ENCODE measurements around the gene PSMC4.

The PSMC4 gene

DNA sequence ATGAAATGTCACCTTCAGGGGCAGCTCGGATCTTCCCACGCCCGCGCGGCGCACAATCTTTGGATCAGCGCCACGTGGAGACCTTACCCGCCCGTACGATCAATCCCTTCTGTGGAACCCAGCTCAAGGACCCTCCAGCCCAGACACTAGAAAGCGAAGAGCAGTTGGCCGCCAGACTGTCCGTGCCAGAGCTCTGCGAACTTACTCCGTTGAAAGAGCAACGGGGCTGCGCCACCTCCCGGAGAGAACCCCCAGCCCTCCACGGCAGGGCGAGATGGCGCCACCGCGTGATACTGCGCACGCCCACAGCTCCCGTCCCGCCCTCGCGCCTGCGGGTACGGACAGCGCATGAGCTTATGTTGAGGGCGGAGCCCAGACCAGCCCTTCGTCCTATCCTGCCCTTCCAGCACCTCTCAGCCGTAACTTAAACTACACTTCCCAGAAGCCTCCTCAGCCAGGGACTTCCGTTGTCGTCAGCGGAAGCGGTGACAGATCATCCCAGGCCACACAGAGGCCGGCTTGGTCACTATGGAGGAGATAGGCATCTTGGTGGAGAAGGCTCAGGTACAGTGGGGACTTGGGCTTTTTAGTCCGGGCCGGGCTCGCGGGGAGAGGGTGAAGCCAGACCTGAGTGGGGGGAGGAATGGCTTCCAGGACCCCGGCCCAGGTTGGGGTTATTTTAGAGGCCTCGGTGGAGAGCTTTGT is at the start of gene PSMC4:
Gene PSMC4 (plus strand): TSS at position 491 of the 705 bp plus-strand sequence. CDS start 38 bp downstream, at position 529.
- DNase-seq (ENCODE audit: low read depth) = peak; percentile 98

DNA sequence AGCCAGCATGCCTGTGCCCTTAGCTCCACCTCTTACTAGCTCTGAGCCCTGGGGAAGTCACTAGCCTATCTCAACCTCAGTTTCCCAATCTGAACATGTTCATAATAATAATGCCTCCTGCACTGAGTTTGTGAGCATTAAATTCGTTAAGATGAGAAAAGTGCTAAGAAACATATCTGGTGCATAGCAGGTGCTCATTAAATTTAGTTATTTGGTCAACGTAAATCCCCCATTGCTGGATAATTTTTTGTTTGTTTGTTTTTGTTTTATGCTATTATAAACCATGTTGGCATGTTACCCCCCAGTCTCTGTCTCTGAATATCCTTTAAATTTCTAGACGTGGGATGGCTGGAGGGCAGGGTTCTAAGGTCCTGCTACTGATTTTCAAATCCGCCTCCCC is 47.1 kb upstream of the PSMC4 start:
- no peak for DNase-seq (ENCODE audit: low read depth)

DNA sequence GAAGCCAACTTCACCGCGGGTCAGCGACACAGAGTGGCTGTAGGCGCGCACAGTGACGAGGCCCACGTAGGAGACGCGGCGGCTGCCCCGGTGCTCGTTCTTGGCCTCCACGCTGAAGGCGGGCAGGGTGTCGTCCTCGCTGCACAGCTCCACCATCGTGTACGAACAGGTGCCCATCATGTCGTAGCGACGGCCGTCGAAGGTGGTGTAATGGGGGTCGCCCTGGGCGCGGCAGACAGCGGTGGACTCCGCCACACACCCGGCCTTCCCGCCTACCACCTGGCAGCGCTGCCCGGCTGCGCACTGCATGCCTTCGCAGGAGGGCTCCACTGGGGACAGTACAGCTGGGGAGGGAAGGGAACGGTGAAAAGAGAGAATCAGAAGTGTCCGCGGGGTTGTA is 46.6 kb upstream of the PSMC4 start:
- no peak for DNase-seq (ENCODE audit: low read depth)

DNA sequence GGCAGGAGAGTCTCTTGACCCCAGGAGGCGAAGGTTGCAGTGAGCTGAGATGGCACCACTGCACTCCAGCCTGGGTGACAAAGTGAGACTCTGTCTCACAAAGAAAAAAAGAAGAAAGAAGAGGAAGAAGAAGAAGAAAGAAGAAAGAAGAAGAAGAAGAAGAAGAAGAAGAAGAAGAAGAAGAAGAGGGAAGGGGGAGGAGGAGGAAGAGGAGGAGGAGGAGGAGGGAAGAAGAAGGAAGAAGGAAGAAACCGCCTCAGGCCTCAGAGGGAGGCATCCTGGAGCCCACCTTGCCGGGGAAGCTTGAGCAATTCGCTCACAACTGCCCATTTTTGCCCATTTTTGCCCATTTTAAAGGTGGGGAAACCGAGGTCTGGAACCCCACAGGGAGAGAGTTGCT is 46.0 kb upstream of the PSMC4 start:
- no peak for DNase-seq (ENCODE audit: low read depth)

DNA sequence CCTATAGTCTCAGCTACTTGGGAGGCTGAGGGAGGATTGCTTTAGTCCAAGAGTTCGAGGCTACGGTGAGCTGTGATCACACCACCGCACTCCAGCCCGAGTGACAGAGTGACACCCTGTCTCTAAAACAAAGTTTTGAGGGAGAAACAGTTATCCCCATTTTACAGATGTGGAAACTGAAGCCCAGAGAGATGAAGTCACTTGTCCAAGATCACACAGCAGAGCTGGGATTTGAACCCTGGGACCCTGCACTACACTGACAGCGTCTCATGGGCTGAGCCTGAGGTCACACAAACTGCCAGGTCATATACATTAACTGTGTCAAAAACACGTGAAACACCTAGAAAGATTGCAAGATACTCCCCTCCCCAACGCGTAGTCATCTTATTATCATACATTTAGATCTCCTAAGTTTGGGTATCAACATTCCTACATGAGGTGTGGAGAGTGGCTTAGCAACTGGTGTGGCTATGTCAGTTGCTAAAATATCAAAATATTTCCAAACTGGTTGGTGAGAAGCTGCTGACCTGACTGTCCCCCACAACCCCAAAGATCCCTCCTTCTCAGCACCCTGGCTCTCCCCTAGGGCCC is 44.7 kb upstream of the PSMC4 start:
- no peak for DNase-seq (ENCODE audit: low read depth)

DNA sequence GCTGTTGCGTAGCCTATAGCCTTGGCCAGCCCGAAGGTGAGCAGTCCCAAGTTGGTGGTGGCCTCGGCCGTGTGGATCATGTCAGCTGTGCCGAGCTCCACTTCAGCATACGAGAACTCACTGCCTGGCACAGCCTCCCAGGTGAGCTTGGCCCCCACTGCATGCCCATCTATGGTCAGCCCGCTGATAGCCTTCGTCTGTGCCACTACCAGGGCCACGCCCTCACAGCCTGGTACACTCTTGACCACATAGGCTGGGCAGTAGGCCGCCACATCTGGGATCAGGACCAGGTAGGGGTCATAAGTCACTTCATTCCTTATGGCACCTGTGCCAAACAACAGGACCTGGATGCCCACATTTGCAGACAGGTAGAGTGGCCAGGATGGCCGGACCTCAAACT is 43.9 kb upstream of the PSMC4 start:
- DNase-seq (ENCODE audit: low read depth) = no peak

DNA sequence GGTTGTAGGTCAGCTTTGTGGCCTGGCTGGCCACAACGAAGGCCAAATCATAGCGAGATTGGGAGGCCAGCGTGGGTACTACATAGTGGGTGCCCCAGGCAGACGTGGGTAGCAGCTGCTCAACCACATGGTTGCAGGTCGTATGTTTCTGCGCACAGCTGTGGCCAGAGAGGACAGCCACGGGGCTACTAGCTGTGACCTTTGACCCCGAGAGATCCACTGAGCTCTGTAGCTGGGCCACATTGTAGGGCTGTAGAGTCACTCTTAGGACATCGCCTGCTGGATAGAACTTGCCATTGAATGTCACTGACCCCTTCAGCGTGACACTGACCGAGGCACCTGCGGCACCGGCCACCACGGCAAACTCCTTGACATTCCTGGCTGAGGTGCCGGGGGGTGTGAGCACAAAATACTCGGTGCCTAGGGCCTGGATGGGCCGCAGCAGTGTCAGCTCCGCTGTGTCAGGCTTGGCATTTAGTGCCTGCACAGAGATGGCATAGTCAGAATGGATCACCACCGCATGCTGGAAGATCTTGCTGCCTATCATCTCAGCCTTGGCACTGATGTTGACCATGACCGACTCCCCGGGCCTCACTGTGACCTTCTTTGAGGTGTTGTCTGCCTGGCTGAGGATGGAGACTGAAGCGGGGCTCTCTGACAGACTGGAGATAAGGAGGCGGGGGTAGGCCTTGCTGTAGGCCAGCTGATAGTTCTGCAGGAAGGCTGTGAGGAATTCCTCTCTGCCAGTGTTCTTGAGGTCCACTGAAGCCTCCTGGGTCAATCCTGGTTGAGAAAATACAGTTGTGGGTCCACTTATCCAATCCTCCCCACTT is 43.2 kb upstream of the PSMC4 start:
- no peak for DNase-seq (ENCODE audit: low read depth)

DNA sequence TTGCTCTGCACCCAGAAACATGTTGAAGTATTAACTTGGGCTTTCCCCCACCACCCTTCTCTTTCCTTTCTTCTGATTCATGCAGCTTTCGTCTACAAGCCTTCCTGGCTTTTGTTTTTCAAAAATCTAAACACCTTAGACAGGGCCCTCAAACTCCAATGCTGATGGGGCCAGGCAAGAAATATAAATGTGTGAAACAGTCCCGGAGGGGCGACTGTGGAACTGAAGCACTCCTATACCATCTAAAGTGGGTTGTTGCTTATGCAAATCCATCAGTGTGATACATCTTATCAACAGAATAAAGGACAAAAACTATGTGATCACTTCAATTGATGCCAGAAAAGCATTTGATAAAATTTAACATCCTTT is 42.6 kb upstream of the PSMC4 start:
- DNase-seq (ENCODE audit: low read depth) = no peak

DNA sequence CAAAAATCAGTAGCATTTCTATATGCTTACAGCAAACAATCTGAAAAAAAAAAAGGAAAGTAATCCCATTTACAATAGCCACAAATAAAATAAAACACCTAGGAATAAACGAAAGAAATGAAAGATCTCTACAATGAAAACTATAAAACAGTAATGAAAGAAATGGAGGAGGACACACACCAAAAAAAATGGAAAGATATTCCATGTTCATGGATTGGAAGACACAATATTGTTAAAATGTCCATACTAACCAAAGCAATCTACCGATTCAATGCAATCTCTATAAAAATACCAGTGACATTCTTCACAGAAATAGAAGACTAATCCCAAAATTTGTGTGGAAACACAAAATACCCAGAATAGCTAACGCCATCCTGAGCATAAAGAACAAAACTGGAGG is 41.2 kb upstream of the PSMC4 start:
- no peak for DNase-seq (ENCODE audit: low read depth)

DNA sequence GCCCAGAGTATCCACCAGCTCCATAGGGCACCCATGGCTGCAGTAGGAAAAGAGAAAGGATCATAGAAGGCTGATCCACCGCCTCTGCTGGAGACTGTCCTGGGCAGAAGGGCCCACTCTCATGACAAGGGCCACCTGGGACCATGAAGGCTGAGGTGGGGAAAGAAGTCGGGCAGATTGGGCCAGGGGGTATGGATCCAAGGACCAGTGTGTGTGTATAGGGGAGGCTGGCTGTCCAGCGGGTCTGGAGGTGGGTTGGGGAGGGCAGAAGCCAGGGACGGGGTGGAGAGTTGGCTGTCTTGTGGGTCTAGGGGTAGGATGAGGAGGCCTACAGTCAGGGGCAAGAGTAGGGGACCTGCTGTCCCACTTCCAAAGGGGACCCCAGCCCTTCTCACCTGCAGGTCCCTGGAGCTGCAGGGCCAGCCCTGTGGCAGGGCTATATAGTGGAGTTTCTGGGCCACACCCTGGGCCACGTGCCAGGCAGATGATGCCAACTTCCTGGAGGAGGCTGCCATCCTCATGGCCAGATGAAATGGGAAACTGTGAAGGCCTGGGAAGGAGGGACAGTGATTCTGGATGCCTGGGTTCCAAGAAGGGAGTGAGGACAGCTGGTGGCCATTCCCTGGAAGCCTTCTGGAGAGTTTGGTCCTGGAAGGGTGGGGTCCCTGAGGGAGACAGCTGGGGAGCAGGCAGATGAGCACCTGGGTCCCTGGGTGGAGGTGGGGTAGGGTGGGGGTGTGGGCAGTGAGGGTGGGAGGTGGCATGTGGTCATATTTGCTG is 36.2 kb upstream of the PSMC4 start, which contains the start of gene FCGBP:
Gene FCGBP (minus strand): TSS at position 51 of the 780 bp plus-strand sequence.
- DNase-seq (ENCODE audit: low read depth) = no peak

DNA sequence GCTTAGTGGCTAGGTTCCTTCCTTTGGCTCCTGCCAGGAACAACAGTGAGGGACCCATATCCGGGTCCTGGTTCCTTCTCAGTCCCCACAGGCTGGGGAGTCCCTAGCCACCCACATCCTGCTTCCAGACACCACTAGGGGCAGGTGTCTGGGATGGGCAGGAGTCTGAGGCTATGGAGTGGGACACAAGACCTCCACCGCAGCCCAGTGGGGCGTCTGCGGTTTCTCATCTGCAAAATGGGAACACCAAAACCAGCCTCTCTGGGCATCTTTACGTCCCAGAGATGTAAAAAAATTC is 35.7 kb upstream of the PSMC4 start:
- DNase-seq (ENCODE audit: low read depth) = no peak

DNA sequence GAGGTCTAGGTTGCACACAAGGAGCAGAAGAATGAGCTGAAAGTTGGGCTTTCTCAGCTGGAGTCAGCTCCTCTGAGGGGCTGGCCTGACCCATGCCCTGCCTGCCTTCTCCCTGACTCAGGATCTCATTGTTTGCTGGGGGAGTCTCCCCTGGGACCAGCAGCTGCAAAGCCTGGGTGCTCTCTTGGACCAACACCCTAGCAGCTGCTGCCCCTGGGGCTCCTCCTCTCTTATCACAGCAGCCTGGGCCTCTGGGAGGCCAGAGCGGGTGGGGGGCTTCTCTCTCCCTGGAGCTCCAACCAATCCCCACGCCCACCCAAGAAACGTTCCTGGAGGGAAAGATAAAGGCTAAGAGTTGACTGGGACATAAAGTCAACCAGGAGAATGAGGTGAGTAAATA is 34.9 kb upstream of the PSMC4 start:
- DNase-seq (ENCODE audit: low read depth) = no peak

DNA sequence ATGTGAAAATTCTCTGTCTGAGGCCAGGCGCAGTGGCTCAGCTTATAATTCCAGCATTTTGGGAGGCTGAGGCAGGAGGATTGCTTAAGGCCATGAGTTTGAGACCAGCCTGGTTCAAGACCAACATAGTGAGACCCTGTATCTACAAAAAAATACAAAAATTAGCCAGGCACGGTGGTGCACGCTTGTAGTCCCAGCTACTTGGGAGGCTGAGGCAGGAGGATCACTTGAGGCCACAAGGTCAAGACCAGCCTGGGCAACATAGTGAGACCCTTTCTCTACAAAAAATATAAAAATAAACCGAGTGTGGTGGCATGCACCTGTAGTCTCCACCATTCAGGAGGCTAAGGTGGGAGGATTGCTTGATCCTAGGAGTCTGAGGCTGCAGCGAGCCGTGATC is 34.3 kb upstream of the PSMC4 start:
- DNase-seq (ENCODE audit: low read depth) = no peak

DNA sequence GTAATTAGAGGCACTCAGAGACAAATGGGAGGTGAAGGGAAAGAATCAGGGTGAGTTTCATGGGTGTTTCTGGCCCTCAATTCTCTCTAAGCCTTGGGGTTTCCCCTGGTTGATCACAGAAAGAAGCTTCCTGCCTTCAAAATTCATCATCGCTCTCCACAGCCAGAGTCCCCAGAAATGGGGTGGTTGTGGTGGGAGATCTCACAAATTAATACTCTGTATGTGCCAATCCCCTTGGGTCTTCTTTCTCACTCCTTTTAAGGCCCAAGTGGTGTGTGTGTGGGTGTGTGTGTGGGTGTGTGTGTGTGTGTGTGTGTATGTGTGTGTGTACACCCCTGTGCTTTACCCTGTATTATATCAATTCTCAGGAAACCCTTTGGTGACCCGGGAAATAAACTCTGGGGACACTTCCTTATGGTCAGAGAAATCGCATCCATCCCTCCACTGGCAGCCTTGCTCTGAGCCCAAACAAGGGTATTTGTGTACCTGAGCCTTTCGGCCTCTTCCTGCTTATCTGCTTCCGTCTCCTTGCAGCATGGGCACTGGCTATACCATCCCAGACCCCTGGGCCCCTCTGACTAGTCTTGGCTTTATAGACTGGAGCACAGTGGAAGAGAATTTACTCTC is 33.8 kb upstream of the PSMC4 start:
- no peak for DNase-seq (ENCODE audit: low read depth)

DNA sequence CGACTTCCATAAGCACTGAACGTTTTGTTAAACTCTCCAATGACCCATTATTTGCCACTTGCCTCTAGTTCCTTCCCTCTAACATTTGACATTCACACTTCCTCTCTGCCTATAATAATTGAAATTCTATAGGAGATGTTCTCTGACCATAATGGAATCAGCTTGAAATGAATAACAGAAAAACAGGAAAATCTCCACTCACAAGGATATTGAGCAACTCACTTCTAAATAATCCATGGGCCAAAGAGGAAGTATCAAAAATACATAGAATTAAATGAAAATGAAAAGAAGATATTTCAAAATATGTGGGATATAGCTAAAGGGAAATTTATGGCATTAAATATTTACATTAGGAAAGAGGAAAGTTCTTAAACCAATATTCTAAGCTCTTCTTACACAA is 33.2 kb upstream of the PSMC4 start:
- no peak for DNase-seq (ENCODE audit: low read depth)

DNA sequence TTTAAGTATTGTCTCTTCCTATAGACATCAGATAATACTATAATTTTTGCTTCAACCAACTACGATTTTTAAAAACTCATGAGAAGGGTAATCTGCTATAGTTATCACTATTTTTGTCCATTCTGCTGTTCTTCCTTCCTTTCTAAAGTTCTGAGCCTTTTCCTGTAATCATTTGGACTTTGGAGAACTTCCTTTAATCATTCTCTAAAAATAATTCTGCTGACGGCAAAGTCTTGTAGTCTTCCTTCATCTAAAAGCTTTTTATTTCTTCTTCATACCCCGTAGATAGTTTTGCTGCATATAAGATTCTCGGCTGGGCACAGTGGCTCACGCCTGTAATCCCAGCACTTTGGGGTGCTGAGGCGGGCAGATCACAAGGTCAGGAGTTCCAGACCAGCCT is 31.4 kb upstream of the PSMC4 start:
- DNase-seq (ENCODE audit: low read depth) = no peak

DNA sequence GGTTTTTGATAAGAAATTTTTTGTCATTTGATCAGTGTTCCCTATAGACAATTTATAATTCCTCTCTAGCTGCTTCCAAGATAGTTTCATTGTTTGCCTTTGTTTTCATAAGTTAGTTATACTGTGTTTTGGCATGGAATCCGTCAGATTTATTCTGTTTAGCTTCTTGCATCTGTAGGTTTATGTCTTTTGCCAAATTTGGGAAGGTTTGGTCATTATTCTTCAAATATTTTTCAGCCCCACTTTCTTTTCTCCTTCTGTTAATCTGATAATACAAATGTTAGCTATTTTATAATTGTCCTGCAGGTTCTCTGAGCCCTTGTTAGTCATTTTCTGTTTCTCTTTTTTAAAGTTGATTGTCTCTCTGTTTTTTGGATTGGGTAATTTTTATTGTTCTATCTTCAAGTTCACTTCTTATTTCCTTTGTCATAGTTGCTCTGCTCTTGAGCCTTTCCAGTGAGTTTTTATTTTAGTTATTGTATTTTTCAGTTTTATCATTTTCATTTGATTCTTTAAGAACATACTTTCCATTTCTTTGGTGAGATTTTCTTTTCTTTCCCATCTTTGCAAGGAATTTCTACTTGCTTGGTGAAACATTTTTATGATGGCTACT is 30.6 kb upstream of the PSMC4 start:
- no peak for DNase-seq (ENCODE audit: low read depth)

DNA sequence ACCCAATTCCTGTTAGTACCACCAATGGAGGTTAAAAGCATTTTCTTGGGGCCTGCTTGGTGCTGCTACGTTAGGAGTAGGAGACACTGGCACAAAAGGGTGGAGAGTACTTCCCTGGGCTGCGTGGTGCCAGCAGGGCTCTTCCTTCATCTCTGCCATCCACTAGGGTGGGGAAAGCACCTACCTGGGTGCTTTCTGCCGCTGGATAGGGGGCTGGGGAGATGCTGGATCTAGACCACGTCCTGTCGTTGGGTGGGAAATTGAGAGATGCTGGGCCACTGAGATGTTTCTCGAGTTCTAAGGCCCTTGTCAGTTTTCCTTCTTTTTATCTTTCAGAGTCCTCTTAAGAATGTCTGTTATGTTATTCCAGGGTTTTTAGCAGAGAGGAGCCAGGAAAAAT is 29.8 kb upstream of the PSMC4 start:
- DNase-seq (ENCODE audit: low read depth) = no peak

DNA sequence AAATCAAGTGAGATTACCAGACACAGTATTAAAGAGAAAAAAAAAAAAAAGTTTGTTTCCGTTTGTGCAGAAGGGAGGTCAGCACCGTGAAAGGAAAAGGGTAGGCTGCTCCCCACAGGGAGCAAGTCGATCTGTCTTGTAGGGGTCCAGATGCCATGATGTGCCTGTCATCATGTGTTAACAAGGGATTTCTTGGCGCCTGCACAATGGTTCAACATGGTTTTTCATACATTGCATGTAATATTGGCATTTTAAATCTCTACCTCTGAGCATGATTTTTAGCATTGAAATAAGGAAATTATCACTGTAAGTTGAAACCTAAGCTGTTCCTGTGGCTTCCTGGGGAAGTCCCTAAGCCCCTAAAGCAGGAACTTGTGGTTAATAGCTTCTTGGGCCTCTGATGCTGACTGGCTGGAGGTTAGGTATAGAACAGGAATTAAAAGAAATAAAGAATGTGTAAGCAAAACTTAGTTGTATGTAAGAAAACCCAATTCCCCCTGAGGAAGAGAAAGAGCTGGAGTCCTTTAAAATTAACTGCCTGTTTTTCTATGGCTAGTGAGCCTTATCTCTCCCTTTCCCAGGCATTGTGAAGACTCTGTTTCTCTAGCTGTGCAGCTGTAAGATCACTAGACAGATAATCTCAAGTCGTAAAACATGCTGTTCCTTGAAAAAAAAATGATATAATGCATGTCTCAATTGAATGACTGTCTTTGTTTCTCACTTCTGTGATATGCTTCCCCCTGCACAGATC is 29.2 kb upstream of the PSMC4 start:
- peak; percentile 21 for DNase-seq (ENCODE audit: low read depth)

DNA sequence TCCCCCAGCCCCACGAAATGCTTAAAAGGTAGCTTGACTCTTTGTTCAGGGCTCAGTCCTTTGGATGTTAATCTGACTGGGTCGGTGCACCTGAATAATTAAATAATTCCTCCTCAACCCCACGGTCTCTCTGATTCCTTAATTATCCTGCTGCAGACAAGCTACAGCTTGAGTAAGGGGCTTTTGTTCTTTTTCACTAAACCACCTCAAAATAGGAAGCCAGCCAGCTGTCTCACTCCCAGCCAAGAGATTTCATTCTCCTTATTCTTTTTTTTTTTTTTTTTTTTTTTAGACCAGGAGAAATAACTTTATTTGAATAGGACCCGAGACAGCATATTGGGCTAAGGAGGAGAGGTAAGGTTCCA is 28.6 kb upstream of the PSMC4 start:
- DNase-seq (ENCODE audit: low read depth) = no peak

DNA sequence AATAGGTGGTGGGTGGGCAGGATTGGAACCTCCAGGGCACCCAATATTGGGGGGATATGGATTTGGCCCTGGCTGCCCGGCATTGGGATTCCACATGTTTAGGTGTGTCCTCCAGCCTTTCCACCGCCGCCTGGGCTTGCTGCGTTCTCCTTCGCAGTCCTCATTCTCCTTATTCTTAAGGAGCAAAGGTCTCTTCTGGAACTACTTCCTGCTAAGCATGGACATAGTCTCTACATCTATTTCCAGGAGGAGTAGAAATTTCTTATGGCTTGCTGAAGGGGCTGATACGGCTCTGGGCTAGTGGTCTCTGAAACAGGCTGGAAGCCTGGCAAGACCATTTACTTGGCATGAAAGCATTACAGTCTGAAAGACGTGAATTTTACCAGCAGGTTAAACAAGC is 27.4 kb upstream of the PSMC4 start:
- DNase-seq (ENCODE audit: low read depth) = no peak

All from activated T-helper 1 cell treated with Interleukin-2 at 50 U/mL for 16 hours (primary cell).